ENCODE results near the gene BIK. TPM values are rescaled to one million over a fixed set of nuclear protein-coding genes. Genes with fewer than 3 reads are reported as not detected.
A peak's percentile ranks its signal among the peaks of the same experiment; 100 is the strongest.
"Not testable (repeated sequence)": the region's sequence is repeated elsewhere in the genome, so short reads cannot be mapped to it uniquely, and the experiment has no call there.

The BIK gene
- total and polyA plus RNA-seq, 5 donors, result 0.31 to 0.52 (median 0.33) TPM; not detected in 1

DNA sequence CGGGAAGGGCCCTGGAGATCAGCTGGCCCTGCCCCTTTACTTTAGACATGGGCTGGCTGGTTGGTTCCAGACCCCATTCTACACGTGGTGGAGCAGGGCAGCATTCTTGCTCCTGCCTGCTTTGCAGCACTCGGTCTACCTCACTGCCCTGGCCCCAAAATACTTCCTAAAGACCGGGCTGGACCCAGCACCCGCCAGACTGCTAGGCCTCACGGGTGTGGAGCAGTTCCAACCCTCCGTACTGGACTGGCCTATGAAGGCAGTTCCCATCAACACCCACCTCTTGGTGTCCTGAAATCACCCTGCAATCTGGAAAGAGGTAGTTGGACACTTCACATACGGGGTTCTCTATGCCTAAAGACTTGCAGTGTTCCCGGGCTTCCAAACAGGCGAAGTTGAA is 26.3 kb downstream of the BIK start:
- no peak overlapping the region for H3K4me3 ChIP-seq (ENCODE audit: low read length)
- peaks cover 2% of the 10 kb centered on the region for H3K4me1 ChIP-seq (ENCODE audit: control insufficient read depth, insufficient read depth, low read length)
- WGBS, result 62% methylated on average over 10 of the region's 10 CpGs
- H3K9me3 ChIP-seq (ENCODE audit: control insufficient read depth, low read length), result no peaks in the 10 kb centered on the region
- ATAC-seq (peak in 1 of 2 donors; percentile 7), DNase-seq (no peak)
- intact Hi-C loops (cut with DNase I), result no loop called here
- no peaks in the 10 kb centered on the region for H3K27me3 ChIP-seq (ENCODE audit: control insufficient read depth, insufficient read depth)
- no peak overlapping the region for H3K27ac ChIP-seq (ENCODE audit: low read length)

DNA sequence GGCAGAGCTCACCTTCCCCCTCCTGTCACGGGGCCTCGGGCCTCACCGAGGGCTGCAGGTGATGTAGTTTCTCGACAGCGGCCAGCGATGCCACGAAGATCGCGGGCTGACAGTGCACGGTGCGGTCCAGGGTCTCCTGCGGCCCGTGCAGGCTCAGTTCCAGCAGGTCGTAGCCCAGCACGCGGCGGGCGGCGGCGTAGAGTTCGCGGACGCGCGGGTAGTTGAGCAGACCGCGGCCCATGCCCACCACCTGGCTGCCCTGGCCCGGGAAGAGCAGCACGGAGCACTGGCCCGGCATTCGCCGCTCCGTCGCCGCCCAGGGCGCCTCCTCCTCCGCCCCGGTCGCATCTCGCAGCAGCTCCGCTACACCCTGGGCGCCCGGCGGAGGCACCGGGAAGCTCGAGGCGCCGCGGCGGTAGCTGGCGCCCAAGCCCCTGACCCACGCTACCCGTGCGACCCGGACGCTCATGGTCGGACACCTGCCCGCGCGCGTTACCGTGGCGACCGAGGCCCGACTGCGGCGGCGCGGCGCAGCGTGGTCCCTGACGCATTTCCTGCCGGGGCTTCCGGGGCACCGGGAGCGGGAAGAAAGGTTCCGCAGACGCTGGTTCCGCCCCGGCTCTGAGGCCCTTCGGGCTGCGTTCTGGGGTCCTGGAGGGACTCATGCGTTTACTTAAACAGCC is 32.5 kb downstream of the BIK start, which contains the start of gene MCAT:
MCAT (minus strand) TSS at position 519 of the 683 bp plus-strand sequence; CDS start at position 469, 50 bp downstream.
- ATAC-seq (peak; percentile 93 to 94), DNase-seq (peak; percentile 88 to 94 (median 94))
- Histone ChIP-seq H3K27me3 (ENCODE audit: control insufficient read depth, insufficient read depth) (no peaks in the 10 kb centered on the region), H3K27ac (ENCODE audit: low read length) (peak within 1 kb of the TSS; percentile 17), H3K9me3 (ENCODE audit: control insufficient read depth, low read length) (no peaks in the 10 kb centered on the region), H3K4me1 (ENCODE audit: control insufficient read depth, insufficient read depth, low read length) (no peaks in the 10 kb centered on the region), H3K4me3 (ENCODE audit: low read length) (peak within 1 kb of the TSS; percentile 54)
- under 1% methylated on average over 83 of the region's 83 CpGs for whole genome bisulfite sequencing
- intact Hi-C loops (cut with DNase I), result no loop called here

DNA sequence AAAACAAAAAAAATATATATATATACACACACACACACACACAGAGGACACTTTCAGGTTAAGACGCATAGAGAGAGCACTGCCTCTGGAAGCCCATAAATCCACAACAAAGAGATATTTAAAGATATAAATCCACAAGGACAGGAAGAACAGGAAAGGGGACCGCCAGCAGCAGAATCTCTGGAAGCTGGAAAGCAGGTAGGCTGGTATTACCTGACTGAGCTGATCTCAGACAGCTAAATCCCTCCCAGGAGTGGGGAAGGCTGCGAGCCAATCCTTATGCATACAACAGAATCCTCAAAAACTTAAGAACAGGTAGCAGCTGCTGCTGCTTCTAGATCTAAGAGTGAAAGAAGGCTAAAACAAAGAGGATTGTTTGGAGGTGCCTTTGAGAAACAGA is 34.4 kb downstream of the BIK start:
- no peak for DNase-seq
- no peak overlapping the region for H3K27ac ChIP-seq (ENCODE audit: low read length)
- H3K9me3 ChIP-seq (ENCODE audit: control insufficient read depth, low read length), result no peaks in the 10 kb centered on the region
- H3K4me3 ChIP-seq (ENCODE audit: low read length), result no peak overlapping the region
- no peaks in the 10 kb centered on the region for H3K27me3 ChIP-seq (ENCODE audit: control insufficient read depth, insufficient read depth)
- 85% methylated on average over 3 of the region's 3 CpGs for WGBS
- intact Hi-C loops (cut with DNase I), result no loop called here
- no peaks in the 10 kb centered on the region for H3K4me1 ChIP-seq (ENCODE audit: control insufficient read depth, insufficient read depth, low read length)
- ATAC-seq, result no peak

- H3K27ac ChIP-seq (ENCODE audit: low read length); ATAC-seq; intact Hi-C loops (cut with DNase I); H3K9me3 ChIP-seq (ENCODE audit: control insufficient read depth, low read length); H3K4me1 ChIP-seq (ENCODE audit: control insufficient read depth, insufficient read depth, low read length); H3K4me3 ChIP-seq (ENCODE audit: low read length); H3K27me3 ChIP-seq (ENCODE audit: control insufficient read depth, insufficient read depth); DNase-seq: not testable (repeated sequence)
- 91% methylated on average over 8 of the region's 8 CpGs for WGBS
These were observed 34.8 kb downstream of the BIK start for GRCh38 chr22:43145371-43145770.

- intact Hi-C loops (cut with DNase I); ATAC-seq; H3K4me1 ChIP-seq (ENCODE audit: control insufficient read depth, insufficient read depth, low read length); H3K4me3 ChIP-seq (ENCODE audit: low read length); H3K9me3 ChIP-seq (ENCODE audit: control insufficient read depth, low read length); H3K27ac ChIP-seq (ENCODE audit: low read length); H3K27me3 ChIP-seq (ENCODE audit: control insufficient read depth, insufficient read depth): not testable (repeated sequence)
- WGBS, result 80% methylated on average over 15 of the region's 15 CpGs
- DNase-seq, result peak in 1 of 3 donors; percentile 63
These were observed 35.8 kb downstream of the BIK start for GRCh38 chr22:43146332-43146731.

DNA sequence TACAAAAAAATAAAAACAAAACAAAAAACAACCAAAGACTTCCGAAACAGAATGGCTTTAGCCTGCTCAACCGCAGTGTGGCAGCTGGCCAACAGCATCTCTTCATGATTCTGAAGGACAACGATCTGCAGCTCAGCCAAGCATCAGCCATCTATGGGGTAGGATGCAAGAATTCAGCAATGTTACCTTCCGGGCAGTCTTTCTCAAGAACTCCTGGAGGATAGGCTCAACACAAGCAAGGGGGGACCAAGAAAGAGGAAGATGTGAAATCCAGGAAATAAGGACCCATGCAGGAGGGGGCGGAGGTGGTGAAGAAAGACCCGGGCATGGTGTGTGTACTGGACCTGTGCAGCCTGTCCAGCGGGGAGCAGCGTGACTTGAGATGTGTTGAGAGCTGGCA is 37.3 kb downstream of the BIK start:
- H3K9me3 ChIP-seq (ENCODE audit: control insufficient read depth, low read length), result no peaks in the 10 kb centered on the region
- H3K27ac ChIP-seq (ENCODE audit: low read length), result no peak overlapping the region
- H3K27me3 ChIP-seq (ENCODE audit: control insufficient read depth, insufficient read depth), result no peaks in the 10 kb centered on the region
- WGBS, result 56% methylated on average over 8 of the region's 8 CpGs
- DNase-seq (peak in 1 of 3 donors; percentile 69), ATAC-seq (no peak)
- intact Hi-C loops (cut with DNase I), result no loop called here
- H3K4me3 ChIP-seq (ENCODE audit: low read length), result no peak overlapping the region
- H3K4me1 ChIP-seq (ENCODE audit: control insufficient read depth, insufficient read depth, low read length), result peaks cover 6% of the 10 kb centered on the region

GRCh38 chr22:43148581-43148980 is 38.0 kb downstream of the BIK start:
- H3K4me1 ChIP-seq (ENCODE audit: control insufficient read depth, insufficient read depth, low read length), result peaks cover 6% of the 10 kb centered on the region

GRCh38 chr22:43150731-43151206 is 40.2 kb downstream of the BIK start:
- intact Hi-C loops (cut with DNase I), result no loop called here
- peak overlapping the region; percentile 14 for H3K27ac ChIP-seq (ENCODE audit: low read length)
- peak overlapping the region; percentile 90 for H3K4me3 ChIP-seq (ENCODE audit: low read length)
- DNase-seq (peak in 1 of 3 donors; percentile 60), ATAC-seq (peak in 1 of 2 donors; percentile 2)
- H3K27me3 ChIP-seq (ENCODE audit: control insufficient read depth, insufficient read depth), result no peaks in the 10 kb centered on the region
- H3K9me3 ChIP-seq (ENCODE audit: control insufficient read depth, low read length), result no peaks in the 10 kb centered on the region
- H3K4me1 ChIP-seq (ENCODE audit: control insufficient read depth, insufficient read depth, low read length), result peaks cover 6% of the 10 kb centered on the region
- WGBS, result 76% methylated on average over 15 of the region's 15 CpGs

More at GRCh38 chr22:43148581-43148980, 38.0 kb downstream of the BIK start:
- Histone ChIP-seq H3K27ac (ENCODE audit: low read length) (no peak overlapping the region), H3K9me3 (ENCODE audit: control insufficient read depth, low read length) (no peaks in the 10 kb centered on the region), H3K27me3 (ENCODE audit: control insufficient read depth, insufficient read depth) (no peaks in the 10 kb centered on the region), H3K4me3 (ENCODE audit: low read length) (no peak overlapping the region)
- ATAC-seq (no peak), DNase-seq (peak in 1 of 3 donors; percentile 66)
- whole genome bisulfite sequencing, result 52% methylated on average over 6 of the region's 6 CpGs
- intact Hi-C loops (cut with DNase I), result no loop called here

GRCh38 chr22:43151251-43152002 is 40.9 kb downstream of the BIK start, which contains the start of gene TSPO:
TSPO (plus strand) TSS chr22:43151559; CDS start chr22:43159239, 7,680 bp downstream.
- 1% methylated on average over 75 of the region's 75 CpGs for WGBS
- H3K9me3 ChIP-seq (ENCODE audit: control insufficient read depth, low read length), result no peaks in the 10 kb centered on the region
- H3K4me3 ChIP-seq (ENCODE audit: low read length), result peak within 1 kb of the TSS; percentile 90
- H3K27ac ChIP-seq (ENCODE audit: low read length), result peak within 1 kb of the TSS; percentile 15
- no peaks in the 10 kb centered on the region for H3K27me3 ChIP-seq (ENCODE audit: control insufficient read depth, insufficient read depth)
- DNase-seq, result peak; percentile 87 to 95 (median 94)
- intact Hi-C loops (cut with DNase I), result no loop called here
- H3K4me1 ChIP-seq (ENCODE audit: control insufficient read depth, insufficient read depth, low read length), result peaks cover 6% of the 10 kb centered on the region
- peak; percentile 86 to 87 for ATAC-seq

GRCh38 chr22:43152003-43152356 is 41.4 kb downstream of the BIK start:
- DNase-seq, result no peak
- H3K4me1 ChIP-seq (ENCODE audit: control insufficient read depth, insufficient read depth, low read length), result peaks cover 6% of the 10 kb centered on the region

More at GRCh38 chr22:43152003-43152356, 41.4 kb downstream of the BIK start:
- intact Hi-C loops (cut with DNase I), result no loop called here
- ATAC-seq, result no peak
- Histone ChIP-seq H3K9me3 (ENCODE audit: control insufficient read depth, low read length) (no peaks in the 10 kb centered on the region), H3K27ac (ENCODE audit: low read length) (peak overlapping the region; percentile 15), H3K27me3 (ENCODE audit: control insufficient read depth, insufficient read depth) (no peaks in the 10 kb centered on the region), H3K4me3 (ENCODE audit: low read length) (peak overlapping the region; percentile 90)
- 22% methylated on average over 18 of the region's 18 CpGs for WGBS

Data from right cardiac atrium (tissue), 5 donors.